Skeletal muscle satellite cell (primary cell): ENCODE data around the gene DNAJC7.
"Not testable (repeated sequence)": the region's sequence is repeated elsewhere in the genome, so short reads cannot be mapped to it uniquely, and the experiment has no call there.

Source experiments
- H3K27me3 ChIP-seq: 2 replicates; pipeline ENCODE4 v1.7.0; 2013; ENCODE audit warnings: low read length; ENCODE audit not compliant: control insufficient read depth, insufficient read depth
- H3K36me3 ChIP-seq: 2 replicates; pipeline ENCODE4 v1.7.0; 2013; ENCODE audit warnings: mild to moderate bottlenecking, control low read depth, low read length; ENCODE audit not compliant: insufficient read depth
- H3K4me1 ChIP-seq: 2 replicates; pipeline ENCODE4 v1.7.0; 2013; ENCODE audit warnings: low read length; ENCODE audit not compliant: control insufficient read depth, insufficient read depth
- H3K4me2 ChIP-seq: 2 replicates; pipeline ENCODE4 v1.7.0; 2013; ENCODE audit warnings: mild to moderate bottlenecking, low read length
- H3K4me3 ChIP-seq: 2 replicates; pipeline ENCODE4 v1.7.0; 2013; ENCODE audit warnings: low read length
- H3K9ac ChIP-seq: 2 replicates; pipeline ENCODE4 v1.7.0; 2013; ENCODE audit warnings: mild to moderate bottlenecking, low read depth, low read length, moderate library complexity
- H3K9me3 ChIP-seq: replicated peaks from 2 replicates; pipeline ENCODE4 v1.7.0; 2013; ENCODE audit warnings: mild to moderate bottlenecking, control low read depth, low read length

The DNAJC7 gene

DNA sequence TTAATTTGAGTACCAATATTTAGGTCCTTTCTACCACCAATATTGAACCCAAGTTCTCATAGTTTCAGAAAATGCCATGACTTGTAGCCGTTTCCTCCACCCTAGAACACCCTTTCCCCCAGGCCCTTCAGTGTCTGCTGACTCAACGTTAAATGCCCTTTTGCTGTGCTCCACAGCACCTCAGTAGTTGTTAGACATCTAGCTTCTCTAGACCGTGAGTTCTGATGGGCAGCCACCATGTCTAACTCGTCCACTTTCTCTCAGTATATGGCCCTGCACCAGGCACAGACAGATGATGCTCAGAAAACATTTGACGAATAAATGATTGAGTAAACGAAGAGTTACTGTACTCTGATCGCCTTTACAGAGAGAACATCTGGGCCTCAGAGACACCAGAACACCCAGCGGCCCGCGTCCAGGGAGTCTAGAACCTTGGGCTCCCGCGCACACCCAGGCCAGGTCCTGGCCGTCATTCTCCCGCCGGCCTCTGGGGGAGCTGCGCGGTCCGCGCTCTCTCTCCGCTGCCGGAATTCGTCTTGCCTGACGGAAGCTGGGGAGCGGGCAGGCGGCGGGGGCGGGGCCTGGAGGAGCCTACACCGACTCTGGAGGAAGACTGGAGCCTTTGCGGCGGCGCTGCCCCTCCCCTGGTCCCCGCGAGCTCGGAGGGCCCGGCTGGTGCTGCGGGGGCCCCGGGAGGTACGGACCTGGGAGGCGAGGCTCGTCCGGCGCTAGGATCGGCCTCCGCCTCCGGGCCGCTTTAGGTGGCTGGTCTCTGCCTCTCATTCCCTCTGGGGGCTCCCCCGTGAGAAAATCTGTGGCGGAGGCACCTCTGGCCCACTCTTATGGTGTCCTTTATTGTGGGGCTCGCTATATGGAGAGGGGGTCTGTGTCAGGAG lies 2.5 kb upstream of the DNAJC7 start, which contains the start of gene NKIRAS2:
NKIRAS2 (plus strand) TSS at position 582 of the 896 bp plus-strand sequence. CDS start 1,488 bp downstream, outside the sequence.
- Histone ChIP-seq H3K4me2 (peak within 1 kb of the TSS; percentile 76), H3K4me1 (peaks cover 33% of the 10 kb centered on the region)

DNA sequence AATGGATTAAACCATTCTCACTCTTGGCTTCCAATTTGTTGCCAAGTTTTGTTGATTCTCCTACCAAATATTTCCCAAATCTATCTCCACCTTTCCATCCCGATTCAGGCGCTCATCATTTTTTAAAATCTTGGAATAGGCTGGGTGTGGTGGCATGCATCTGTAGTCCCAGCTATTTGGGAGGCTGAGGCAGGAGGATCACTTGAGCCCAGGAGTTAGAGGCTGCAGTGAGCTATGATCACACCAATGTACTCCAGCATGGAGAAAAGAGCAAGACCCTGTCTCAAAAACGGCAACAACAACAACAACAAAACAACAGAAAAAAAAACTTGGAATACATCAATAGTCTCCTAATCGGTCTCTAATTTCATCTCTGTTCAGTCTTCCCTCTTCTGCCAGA lies 1.7 kb upstream of the DNAJC7 start:
- no peak overlapping the region for H3K4me3 ChIP-seq
- no peak overlapping the region for H3K9ac ChIP-seq
- peaks cover 21% of the 10 kb centered on the region for H3K36me3 ChIP-seq
- peaks cover 26% of the 10 kb centered on the region for H3K4me1 ChIP-seq
- no peaks in the 10 kb centered on the region for H3K9me3 ChIP-seq
- H3K27me3 ChIP-seq = no peaks in the 10 kb centered on the region
- no peak overlapping the region for H3K4me2 ChIP-seq

More for the DNA sequence above, 2.5 kb upstream of the DNAJC7 start, which contains the start of gene NKIRAS2:
- H3K9me3 ChIP-seq = no peaks in the 10 kb centered on the region
- H3K4me3 ChIP-seq = peak within 1 kb of the TSS; percentile 87
- peaks cover 25% of the 10 kb centered on the region for H3K36me3 ChIP-seq
- no peaks in the 10 kb centered on the region for H3K27me3 ChIP-seq
- peak within 1 kb of the TSS; percentile 98 for H3K9ac ChIP-seq

DNA sequence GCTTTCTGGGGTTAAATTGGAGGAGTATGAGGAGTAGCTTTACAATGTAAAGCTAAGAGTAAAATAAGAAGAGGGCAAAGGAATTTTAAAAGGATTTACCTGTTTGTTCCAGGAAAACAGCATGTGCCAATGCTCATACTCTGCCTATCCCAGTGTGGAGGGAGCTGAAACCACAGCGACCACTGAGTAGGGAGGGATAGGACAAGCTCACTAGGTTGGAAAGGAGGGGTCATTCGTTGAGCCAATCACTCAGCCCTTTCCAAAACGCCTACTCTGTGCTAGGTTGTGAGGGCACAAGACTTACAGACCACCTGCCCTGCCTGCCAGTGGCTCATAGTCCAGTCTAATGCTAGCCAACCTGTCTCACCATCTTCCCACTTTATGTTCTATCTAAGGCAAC lies 1.1 kb upstream of the DNAJC7 start:
- H3K4me1 ChIP-seq = peaks cover 27% of the 10 kb centered on the region
- no peaks in the 10 kb centered on the region for H3K27me3 ChIP-seq
- peak overlapping the region; percentile 90 for H3K4me3 ChIP-seq

DNA sequence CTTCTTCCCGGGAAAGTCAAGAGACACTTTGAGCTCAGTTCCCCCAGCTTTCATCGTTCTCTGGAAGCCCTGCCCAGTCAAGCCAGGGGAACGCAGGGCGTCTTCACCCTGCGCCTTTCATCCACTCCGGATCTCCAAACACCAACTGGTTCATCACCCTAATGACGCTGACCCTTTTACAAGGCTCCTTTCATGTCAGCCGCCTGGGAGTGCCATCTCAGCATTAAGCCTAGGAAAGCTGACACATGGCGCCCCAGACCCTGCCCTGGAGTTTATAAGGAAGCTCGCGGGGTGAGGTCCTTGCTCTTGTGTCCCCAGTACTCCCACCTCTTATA lies 594 bp upstream of the DNAJC7 start:
- H3K4me2 ChIP-seq = peak overlapping the region; percentile 82
- H3K4me3 ChIP-seq = peak overlapping the region; percentile 90

More for the DNA sequence above, 1.1 kb upstream of the DNAJC7 start:
- Histone ChIP-seq H3K4me2 (peak overlapping the region; percentile 82), H3K9me3 (no peaks in the 10 kb centered on the region), H3K9ac (peak overlapping the region; percentile 99), H3K36me3 (peaks cover 14% of the 10 kb centered on the region)

DNA sequence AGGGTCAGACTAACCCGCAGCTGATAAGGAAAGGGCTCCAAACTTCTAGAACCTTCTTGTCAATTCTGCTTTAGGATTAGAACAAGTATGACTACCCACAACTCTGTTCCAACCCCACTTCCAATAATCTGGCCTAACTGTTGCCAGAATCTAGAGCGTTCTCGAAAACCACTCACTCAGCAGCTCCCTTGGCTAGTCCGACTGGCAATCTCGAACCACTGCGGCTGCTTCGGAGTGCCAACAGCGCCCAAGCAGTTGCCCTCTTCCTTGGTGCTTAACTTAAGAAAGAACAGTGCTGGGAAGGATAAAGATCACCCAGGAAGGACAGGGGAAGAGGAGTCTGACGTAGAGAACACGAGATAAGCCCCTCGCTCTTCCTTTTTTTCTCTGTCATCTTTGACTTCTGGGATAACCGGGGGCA lies 818 bp downstream of the DNAJC7 start:
- peak overlapping the region; percentile 90 for H3K4me3 ChIP-seq

More for the DNA sequence above, 594 bp upstream of the DNAJC7 start:
- H3K9me3 ChIP-seq = no peaks in the 10 kb centered on the region
- no peaks in the 10 kb centered on the region for H3K27me3 ChIP-seq
- peaks cover 28% of the 10 kb centered on the region for H3K4me1 ChIP-seq
- peak overlapping the region; percentile 99 for H3K9ac ChIP-seq
- H3K36me3 ChIP-seq = peaks cover 10% of the 10 kb centered on the region

DNA sequence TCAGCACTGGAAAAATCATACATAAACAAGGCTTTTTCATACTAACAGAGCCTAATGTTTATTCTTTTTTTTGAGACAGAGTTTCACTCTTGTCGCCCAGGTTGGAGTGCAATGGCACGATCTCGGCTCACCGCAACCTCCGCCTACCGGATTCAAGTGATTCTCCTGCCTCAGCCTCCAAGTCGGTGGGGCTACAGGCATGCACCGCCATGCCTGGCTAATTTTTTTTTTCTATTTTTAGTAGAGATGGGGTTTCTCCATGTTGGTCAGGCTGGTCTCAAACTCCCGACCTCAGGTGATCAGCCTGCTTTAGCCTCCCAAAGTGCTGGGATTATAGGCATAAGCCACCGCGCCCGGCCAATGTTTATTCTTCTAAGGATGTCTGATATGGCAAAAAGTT lies 3.5 kb downstream of the DNAJC7 start:
- not testable (repeated sequence) for H3K4me3 ChIP-seq, H3K9me3 ChIP-seq, H3K9ac ChIP-seq, H3K27me3 ChIP-seq
- Histone ChIP-seq H3K4me2 (peak overlapping the region; percentile 26), H3K36me3 (peaks cover 15% of the 10 kb centered on the region), H3K4me1 (peaks cover 44% of the 10 kb centered on the region)

More for the DNA sequence above, 818 bp downstream of the DNAJC7 start:
- H3K9me3 ChIP-seq = no peaks in the 10 kb centered on the region
- peak overlapping the region; percentile 82 for H3K4me2 ChIP-seq
- peaks cover 31% of the 10 kb centered on the region for H3K4me1 ChIP-seq
- H3K27me3 ChIP-seq = no peaks in the 10 kb centered on the region
- peak overlapping the region; percentile 99 for H3K9ac ChIP-seq
- H3K36me3 ChIP-seq = peaks cover 10% of the 10 kb centered on the region

DNA sequence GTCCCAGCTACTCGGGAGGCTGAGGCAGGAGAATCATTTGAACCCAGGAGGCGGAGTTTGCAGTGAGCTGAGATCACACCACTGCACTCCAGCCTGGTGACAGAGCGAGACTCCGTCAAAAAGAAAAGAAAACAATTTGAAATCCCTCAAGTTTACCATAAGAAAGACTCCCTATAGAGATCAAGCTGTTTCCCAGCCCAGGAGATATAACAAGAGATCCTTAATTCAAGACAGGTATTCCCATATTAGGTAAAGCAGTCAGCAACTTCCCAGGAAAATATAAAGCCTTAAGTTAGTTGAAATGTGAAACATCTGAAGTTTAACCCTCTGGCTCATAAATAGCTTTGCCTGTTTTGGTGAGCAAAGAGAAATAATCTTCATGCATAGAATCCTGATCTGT lies 4.9 kb downstream of the DNAJC7 start:
- peaks cover 37% of the 10 kb centered on the region for H3K4me1 ChIP-seq

DNA sequence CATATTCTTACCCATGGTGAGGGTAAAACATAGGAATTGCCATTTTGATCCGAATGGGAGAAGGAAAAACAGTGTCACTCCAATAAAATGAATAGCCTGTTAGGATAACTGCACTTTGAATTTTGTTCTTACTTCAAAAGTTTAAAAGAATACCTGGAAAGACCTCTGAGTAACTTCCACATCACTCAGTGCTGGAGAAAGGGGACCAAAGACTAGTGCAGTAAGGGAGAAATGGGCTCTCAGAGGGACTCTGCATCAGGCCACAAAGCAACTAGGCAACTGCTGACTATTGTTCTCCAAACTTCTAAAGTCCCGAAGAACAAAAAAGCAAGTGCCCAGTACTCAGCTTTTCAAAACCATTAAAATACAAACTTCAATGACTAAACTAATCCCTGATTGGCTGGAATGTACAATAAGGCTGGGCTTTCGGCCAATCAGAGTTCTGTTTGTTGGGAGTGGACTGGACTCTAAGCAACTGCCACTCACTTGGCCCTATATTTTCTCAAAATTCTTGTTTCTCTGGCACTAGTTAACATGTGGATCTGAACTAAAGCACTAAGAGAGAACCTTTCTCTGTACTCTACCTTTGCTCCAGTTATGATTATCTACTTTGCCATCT lies 6.2 kb downstream of the DNAJC7 start:
- Histone ChIP-seq H3K36me3 (peaks cover 16% of the 10 kb centered on the region), H3K4me3 (peak overlapping the region; percentile 18), H3K9ac (no peak overlapping the region), H3K4me2 (peak overlapping the region; percentile 69), H3K9me3 (no peaks in the 10 kb centered on the region), H3K27me3 (no peaks in the 10 kb centered on the region), H3K4me1 (peaks cover 41% of the 10 kb centered on the region)

More for the DNA sequence above, 4.9 kb downstream of the DNAJC7 start:
- H3K9me3 ChIP-seq, H3K27me3 ChIP-seq, H3K9ac ChIP-seq, H3K4me3 ChIP-seq, H3K4me2 ChIP-seq: not testable (repeated sequence)
- peaks cover 16% of the 10 kb centered on the region for H3K36me3 ChIP-seq

DNA sequence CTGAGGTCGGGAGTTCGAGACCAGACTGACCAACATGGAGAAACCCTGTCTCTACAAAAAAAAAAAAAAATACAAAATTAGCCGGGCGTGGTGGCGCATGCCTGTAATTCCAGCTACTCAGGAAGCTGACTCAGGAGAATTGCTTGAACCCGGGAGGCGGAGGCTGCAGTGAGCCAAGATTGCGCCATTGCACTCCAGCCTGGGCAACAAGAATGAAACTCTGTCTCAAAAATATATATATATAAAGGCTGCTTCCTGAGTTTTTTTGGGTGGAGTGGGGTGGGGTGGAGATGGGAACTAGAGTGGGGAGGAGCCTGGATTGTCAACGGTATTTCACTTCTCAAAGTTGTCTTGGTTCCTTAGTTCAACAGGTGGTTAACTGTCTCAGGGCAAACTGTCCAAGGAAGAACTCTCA lies 7.0 kb downstream of the DNAJC7 start:
- not testable (repeated sequence) for H3K9ac ChIP-seq, H3K9me3 ChIP-seq, H3K27me3 ChIP-seq
- Histone ChIP-seq H3K36me3 (peaks cover 15% of the 10 kb centered on the region), H3K4me1 (peaks cover 37% of the 10 kb centered on the region), H3K4me2 (peak overlapping the region; percentile 69), H3K4me3 (peak overlapping the region; percentile 18)

DNA sequence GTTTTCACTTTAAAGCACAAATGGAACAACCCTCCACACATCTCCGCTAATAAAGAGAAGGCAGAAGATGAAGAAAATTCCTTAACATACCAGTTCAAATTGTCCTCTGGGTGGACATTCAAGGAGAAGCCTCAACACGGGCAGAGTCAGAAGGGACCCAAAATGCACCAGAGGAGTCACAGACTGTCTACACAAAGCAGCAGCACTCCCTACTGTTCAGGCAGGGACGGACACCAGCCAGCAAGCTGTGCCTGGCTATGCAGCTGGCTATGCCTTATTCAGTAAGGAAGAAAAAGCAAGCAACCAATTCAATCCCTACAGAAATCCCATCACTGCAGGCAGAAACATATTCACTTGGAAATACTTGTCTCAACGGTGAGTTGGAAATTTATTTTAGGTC lies 8.1 kb downstream of the DNAJC7 start:
- Histone ChIP-seq H3K4me3 (no peak overlapping the region), H3K4me1 (peaks cover 37% of the 10 kb centered on the region), H3K4me2 (no peak overlapping the region), H3K36me3 (peaks cover 13% of the 10 kb centered on the region), H3K9me3 (no peaks in the 10 kb centered on the region), H3K9ac (no peak overlapping the region), H3K27me3 (no peaks in the 10 kb centered on the region)

DNA sequence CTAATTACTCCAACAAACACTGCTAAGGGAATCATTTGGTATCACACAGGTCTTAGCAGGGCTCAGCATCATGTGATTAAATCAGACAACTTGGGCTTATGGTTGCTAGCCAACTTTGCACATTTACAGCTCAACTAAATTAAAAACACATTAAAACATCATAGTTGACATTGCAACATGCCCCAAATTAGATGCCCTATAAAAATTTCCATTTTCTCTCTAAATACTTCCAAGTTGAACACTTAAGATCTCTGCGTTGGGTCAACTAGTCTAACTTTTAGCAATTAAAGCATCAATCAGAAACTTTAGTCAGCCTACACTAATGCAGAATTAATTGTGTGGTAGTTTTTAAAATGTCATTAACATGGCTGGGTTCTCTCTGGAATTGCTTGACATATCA lies 12.1 kb downstream of the DNAJC7 start:
- no peak overlapping the region for H3K4me3 ChIP-seq
- H3K36me3 ChIP-seq = peaks cover 36% of the 10 kb centered on the region
- H3K27me3 ChIP-seq = no peaks in the 10 kb centered on the region
- H3K4me2 ChIP-seq = no peak overlapping the region
- no peak overlapping the region for H3K9ac ChIP-seq
- H3K9me3 ChIP-seq = no peaks in the 10 kb centered on the region
- peaks cover 36% of the 10 kb centered on the region for H3K4me1 ChIP-seq
